LNCaP clone FGC (cell line): ENCODE results near the gene AIDA.

Source experiments
- DNase-seq: peaks from one replicate; pipeline ENCODE4 v3.0.0-alpha.2; 2011; ENCODE audit warnings: low read depth
- H3K4me3 ChIP-seq: 2 replicates; pipeline ENCODE4 v1.5.1; 2011; ENCODE audit warnings: mild to moderate bottlenecking, low read depth, low read length, control low read depth
- CTCF ChIP-seq: IDR thresholded peaks from 2 replicates; pipeline ENCODE4 v1.5.1; 2012; ENCODE audit warnings: mild to moderate bottlenecking; ENCODE audit not compliant: control insufficient read depth, insufficient read depth; ENCODE audit errors: extremely low read depth

The AIDA gene

DNA sequence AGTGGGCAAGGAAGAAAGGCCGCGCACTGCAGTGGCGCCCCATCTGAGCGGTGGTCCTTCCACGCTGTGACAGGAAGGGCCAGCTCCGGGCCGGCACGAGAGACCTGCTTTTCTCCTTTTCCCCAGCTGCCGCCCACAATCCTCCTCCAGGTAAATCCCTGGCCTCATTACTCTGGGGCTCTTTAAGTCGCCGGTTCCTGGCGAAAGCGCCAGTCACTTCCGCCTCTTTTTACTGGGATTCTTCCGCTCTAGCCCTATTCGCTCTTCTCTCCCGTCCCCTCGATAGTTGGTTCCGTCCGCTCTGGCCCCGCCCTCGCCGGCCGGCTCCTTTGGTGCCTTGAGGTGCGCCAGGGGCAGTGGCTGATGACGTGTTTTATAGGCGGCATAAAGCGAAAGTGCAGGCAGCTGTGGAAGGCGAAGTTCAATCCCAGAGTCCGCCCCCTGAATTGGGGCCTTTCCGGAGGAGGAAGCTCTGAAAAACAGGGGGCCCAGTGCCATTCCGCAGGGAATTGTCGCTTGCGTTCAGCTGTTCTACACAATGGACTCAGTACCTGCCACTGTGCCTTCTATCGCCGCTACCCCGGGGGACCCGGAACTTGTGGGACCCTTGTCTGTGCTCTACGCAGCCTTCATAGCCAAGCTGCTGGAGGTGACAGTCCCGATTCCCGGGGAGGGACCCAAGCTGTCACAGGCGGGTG, 68.2 kb downstream of the AIDA start:
- H3K4me3 ChIP-seq, result peak overlapping the region; percentile 97
- DNase-seq, result peak; percentile 98

GRCh38 chr1:222643606-222643937, 68.7 kb downstream of the AIDA start:
- no peak for DNase-seq
- no peak for TF ChIP-seq CTCF
- H3K4me3 ChIP-seq, result peak overlapping the region; percentile 97

More for the DNA sequence above, 68.2 kb downstream of the AIDA start:
- TF ChIP-seq CTCF, result no peak

GRCh38 chr1:222642468-222642867, 69.8 kb downstream of the AIDA start:
- TF ChIP-seq CTCF, result no peak
- peak; percentile 86 for DNase-seq
- H3K4me3 ChIP-seq, result peak overlapping the region; percentile 97; the same call in 1 of the 2 replicates

GRCh38 chr1:222641269-222641948, 70.9 kb downstream of the AIDA start:
- no peak for TF ChIP-seq CTCF
- no peak overlapping the region for H3K4me3 ChIP-seq
- no peak for DNase-seq

DNA sequence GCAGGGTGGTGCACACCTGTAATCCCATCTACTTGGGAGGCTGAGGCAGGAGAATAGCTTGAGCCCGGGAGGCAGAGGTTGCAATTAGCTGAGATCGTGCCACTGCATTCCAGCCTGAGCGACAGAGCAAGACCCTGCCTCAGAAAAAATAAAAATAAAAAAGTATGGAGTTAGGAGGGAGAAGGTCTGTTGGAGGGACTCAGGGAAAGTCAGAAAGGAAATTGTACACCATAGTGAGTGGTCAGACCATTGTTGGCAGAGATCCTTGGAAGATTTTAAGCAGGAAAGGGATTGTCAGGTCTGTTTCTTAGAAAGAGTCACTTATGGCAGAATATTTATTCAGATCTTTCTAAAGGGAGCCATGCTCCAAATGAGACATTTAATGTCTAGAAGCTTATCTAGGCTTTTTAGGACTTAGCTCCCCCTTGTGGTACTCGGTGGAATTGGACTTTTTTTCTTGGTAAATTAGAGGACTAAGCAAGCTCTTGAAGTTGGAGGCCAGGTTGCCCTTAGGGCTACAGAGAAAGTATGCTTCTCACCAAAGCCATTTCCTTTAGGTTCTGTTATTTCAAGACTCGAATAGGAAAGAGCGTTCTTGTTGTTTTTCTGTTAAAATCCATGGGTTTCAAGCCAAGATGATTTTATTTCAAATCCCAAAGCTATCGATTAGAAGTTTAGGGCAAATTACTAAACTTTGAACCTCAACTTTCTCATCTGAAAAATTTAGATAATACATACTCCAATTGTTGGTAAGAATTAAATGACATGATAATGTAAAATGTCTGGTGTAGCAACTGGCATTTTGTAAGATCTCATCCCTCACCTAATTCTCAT, 77.9 kb downstream of the AIDA start:
- no peak overlapping the region for H3K4me3 ChIP-seq
- peak; percentile 84 for DNase-seq
- peak; percentile 79 for TF ChIP-seq CTCF

- TF ChIP-seq CTCF, result no peak
Observed at GRCh38 chr1:222632749-222633148, 79.5 kb downstream of the AIDA start.

More at GRCh38 chr1:222632749-222633148, 79.5 kb downstream of the AIDA start:
- DNase-seq, result no peak
- H3K4me3 ChIP-seq, result no peak overlapping the region
